ENCODE measurements around the gene RPL32.

RPL32 gene

DNA sequence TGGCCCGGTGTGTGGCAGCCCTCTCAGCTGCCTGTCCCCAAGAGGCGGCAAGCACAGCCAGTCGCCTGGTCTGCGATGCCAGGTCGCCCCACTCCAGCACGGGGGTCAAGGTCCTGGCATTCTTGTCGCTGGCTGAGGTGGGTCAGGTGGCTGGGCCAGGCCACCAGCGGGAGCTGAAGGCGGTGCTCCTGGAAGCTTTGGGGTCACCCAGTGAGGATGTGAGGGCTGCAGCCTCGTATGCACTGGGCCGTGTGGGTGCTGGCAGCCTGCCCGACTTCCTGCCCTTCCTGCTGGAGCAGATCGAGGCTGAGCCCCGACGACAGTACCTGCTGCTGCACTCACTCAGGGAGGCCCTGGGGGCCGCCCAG lies 24.0 kb downstream of the RPL32 start:
- Histone ChIP-seq H3K27ac (no peak overlapping the region), H3K36me3 (peaks cover 37% of the 10 kb centered on the region; the same call in 1 of the 2 replicates), H3K4me3 (ENCODE audit: low read depth, low read length) (no peak overlapping the region), H3K27me3 (ENCODE audit: insufficient read depth, low read depth, severe bottlenecking) (no peaks in the 10 kb centered on the region), H3K9me3 (ENCODE audit: severe bottlenecking) (no peaks in the 10 kb centered on the region)
- TF ChIP-seq, protein P1, sequence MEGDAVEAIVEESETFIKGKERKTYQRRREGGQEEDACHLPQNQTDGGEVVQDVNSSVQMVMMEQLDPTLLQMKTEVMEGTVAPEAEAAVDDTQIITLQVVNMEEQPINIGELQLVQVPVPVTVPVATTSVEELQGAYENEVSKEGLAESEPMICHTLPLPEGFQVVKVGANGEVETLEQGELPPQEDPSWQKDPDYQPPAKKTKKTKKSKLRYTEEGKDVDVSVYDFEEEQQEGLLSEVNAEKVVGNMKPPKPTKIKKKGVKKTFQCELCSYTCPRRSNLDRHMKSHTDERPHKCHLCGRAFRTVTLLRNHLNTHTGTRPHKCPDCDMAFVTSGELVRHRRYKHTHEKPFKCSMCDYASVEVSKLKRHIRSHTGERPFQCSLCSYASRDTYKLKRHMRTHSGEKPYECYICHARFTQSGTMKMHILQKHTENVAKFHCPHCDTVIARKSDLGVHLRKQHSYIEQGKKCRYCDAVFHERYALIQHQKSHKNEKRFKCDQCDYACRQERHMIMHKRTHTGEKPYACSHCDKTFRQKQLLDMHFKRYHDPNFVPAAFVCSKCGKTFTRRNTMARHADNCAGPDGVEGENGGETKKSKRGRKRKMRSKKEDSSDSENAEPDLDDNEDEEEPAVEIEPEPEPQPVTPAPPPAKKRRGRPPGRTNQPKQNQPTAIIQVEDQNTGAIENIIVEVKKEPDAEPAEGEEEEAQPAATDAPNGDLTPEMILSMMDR (IDR thresholded peaks at IDR 0.05; ENCODE audit: low read depth, low read length), result no peak
- no peak for DNase-seq

DNA sequence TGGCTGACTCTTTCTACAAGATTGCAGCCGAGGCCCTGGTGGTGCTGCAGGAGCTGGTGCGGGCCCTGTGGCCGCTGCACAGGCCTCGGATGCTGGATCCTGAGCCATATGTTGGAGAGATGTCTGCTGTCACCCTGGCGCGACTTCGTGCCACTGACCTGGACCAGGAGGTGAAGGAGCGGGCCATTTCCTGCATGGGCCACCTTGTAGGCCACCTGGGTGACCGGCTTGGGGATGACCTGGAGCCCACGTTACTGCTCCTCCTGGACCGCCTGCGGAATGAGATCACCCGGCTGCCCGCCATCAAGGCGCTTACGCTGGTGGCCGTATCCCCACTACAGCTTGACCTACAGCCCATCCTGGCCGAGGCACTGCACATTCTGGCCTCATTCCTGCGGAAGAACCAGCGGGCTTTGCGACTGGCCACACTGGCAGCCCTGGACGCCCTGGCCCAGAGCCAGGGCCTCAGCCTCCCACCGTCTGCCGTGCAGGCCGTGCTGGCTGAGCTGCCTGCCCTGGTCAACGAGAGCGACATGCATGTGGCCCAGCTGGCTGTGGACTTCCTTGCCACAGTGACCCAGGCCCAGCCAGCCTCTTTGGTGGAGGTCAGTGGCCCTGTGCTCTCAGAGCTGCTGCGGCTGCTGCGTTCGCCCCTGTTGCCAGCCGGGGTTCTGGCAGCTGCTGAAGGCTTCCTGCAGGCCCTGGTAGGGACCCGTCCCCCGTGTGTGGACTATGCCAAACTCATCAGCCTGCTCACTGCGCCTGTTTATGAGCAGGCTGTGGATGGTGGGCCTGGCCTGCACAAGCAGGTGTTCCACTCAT lies 24.6 kb downstream of the RPL32 start:
- DNase-seq, result no peak
- H3K36me3 ChIP-seq, result peaks cover 37% of the 10 kb centered on the region; the same call in 1 of the 2 replicates
- TF ChIP-seq, protein P1 (IDR thresholded peaks at IDR 0.05; ENCODE audit: low read depth, low read length), result no peak
- no peaks in the 10 kb centered on the region for H3K27me3 ChIP-seq (ENCODE audit: insufficient read depth, low read depth, severe bottlenecking)
- no peaks in the 10 kb centered on the region for H3K9me3 ChIP-seq (ENCODE audit: severe bottlenecking)
- no peak overlapping the region for H3K4me3 ChIP-seq (ENCODE audit: low read depth, low read length)
- no peak overlapping the region for H3K27ac ChIP-seq

GRCh38 chr3:12815719-12816118 lies 25.6 kb downstream of the RPL32 start:
- no peaks in the 10 kb centered on the region for H3K27me3 ChIP-seq (ENCODE audit: insufficient read depth, low read depth, severe bottlenecking)
- H3K4me3 ChIP-seq (ENCODE audit: low read depth, low read length), result no peak overlapping the region
- no peak overlapping the region for H3K27ac ChIP-seq
- H3K9me3 ChIP-seq (ENCODE audit: severe bottlenecking), result no peaks in the 10 kb centered on the region
- H3K36me3 ChIP-seq, result peaks cover 37% of the 10 kb centered on the region; the same call in 1 of the 2 replicates
- TF ChIP-seq, protein P1 (IDR thresholded peaks at IDR 0.05; ENCODE audit: low read depth, low read length), result peak; percentile 28; the same call in 1 of the 2 replicates
- no peak for DNase-seq

DNA sequence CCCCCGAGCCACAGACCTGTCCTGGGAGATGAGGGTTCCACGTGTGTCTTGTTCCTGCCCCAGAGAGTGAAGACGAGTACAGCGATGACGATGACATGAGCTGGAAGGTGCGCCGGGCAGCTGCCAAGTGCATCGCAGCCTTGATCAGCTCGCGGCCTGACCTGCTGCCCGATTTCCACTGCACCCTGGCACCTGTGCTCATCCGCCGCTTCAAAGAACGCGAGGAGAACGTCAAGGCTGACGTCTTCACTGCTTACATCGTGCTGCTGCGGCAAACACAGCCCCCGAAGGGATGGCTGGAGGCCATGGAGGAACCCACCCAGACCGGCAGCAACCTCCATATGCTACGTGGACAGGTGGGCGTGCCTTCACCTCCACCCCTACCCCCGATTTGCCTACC lies 26.3 kb downstream of the RPL32 start:
- no peaks in the 10 kb centered on the region for H3K9me3 ChIP-seq (ENCODE audit: severe bottlenecking)
- H3K27ac ChIP-seq, result no peak overlapping the region
- no peaks in the 10 kb centered on the region for H3K27me3 ChIP-seq (ENCODE audit: insufficient read depth, low read depth, severe bottlenecking)
- no peak for DNase-seq
- H3K4me3 ChIP-seq (ENCODE audit: low read depth, low read length), result no peak overlapping the region
- H3K36me3 ChIP-seq, result peaks cover 37% of the 10 kb centered on the region; the same call in 1 of the 2 replicates
- TF ChIP-seq, protein P1 (IDR thresholded peaks at IDR 0.05; ENCODE audit: low read depth, low read length), result no peak

DNA sequence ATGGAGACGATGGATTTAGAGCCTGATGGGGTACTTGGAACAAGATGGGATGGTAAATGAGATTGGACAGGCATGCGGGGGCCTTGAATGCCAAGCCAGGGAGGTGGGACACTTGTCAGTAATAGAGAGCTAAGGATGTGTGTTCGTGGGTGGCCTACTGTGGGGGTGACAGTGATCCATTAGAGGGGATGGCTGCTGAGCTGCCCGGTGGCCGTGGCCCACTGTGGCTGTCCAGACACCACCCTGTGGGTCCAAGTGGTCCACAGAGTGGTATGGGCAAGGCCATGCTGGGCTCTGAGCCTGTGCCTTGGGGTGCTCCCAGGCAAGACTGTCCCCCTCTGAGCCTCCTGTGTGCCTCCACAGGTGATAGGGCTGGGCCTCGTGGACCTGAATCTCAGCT lies 27.4 kb downstream of the RPL32 start:
- H3K9me3 ChIP-seq (ENCODE audit: severe bottlenecking), result no peaks in the 10 kb centered on the region
- TF ChIP-seq, protein P1 (IDR thresholded peaks at IDR 0.05; ENCODE audit: low read depth, low read length), result no peak
- no peaks in the 10 kb centered on the region for H3K27me3 ChIP-seq (ENCODE audit: insufficient read depth, low read depth, severe bottlenecking)
- no peak overlapping the region for H3K27ac ChIP-seq
- no peak overlapping the region for H3K4me3 ChIP-seq (ENCODE audit: low read depth, low read length)
- no peak for DNase-seq
- H3K36me3 ChIP-seq, result peaks cover 37% of the 10 kb centered on the region; the same call in 1 of the 2 replicates

Measured in WERI-Rb-1 (cell line).